ENCODE data around the gene BRD8.

BRD8 gene

DNA sequence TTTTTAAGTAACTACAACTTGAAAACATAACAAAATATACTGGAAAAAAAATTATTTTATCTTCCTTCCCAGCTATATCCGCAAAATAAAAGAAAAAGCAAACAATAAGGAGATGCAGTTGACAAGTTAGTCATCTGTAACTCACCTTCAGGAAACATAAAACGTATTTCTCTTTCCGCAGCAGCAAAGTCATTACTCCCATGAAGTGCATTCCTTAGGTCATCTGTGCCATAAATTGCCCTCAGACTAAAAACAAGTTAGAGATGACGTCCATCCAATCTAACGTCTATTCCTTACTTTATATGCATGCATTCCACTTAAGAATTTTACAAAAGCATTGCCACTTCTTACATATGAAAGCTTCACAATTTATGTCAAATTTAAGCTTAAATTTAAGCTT, 50.1 kb downstream of the BRD8 start:
- DNase-seq (ENCODE audit: low spot score), result no peak
- in situ Hi-C loops (cut with MboI; ENCODE audit: low sequenced_read_pairs, unreplicated experiment), result no loop called here
- no peak for TF ChIP-seq CTCF (IDR thresholded peaks at IDR 0.05; ENCODE audit: borderline replicate concordance, control extremely low read depth, extremely low read depth, insufficient read depth, missing control alignments)

- in situ Hi-C loops (cut with MboI; ENCODE audit: low sequenced_read_pairs, unreplicated experiment), result no loop called here
- DNase-seq (ENCODE audit: low spot score), result no peak
- no peak for TF ChIP-seq CTCF (IDR thresholded peaks at IDR 0.05; ENCODE audit: borderline replicate concordance, control extremely low read depth, extremely low read depth, insufficient read depth, missing control alignments)
These were observed 63.2 kb downstream of the BRD8 start for GRCh38 chr5:138115254-138115653.

- in situ Hi-C loops (cut with MboI; ENCODE audit: low sequenced_read_pairs, unreplicated experiment), result no loop called here
- DNase-seq (ENCODE audit: low spot score), result no peak
- no peak for TF ChIP-seq CTCF (IDR thresholded peaks at IDR 0.05; ENCODE audit: borderline replicate concordance, control extremely low read depth, extremely low read depth, insufficient read depth, missing control alignments)
These were observed 66.5 kb downstream of the BRD8 start for GRCh38 chr5:138111937-138112336.

DNA sequence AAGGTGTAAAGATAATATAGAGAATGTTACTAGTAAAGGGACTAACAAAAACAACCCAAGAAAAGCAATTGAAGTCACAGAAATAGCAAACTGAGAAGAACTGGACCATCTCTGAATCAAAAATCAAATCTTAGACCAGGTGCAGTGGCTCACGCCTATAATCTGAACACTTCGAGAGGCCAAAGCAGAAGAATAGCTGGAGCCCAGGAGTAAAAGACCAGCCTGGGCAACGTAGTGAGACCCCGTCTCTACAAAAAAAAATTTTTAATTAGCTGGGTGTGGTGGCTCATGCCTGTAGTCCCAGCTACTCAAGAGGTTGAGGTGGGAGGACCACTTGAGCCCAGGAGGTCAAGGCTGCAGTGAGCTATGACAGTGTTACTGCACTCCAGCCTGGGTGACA, 67.2 kb downstream of the BRD8 start:
- no peak for TF ChIP-seq CTCF (IDR thresholded peaks at IDR 0.05; ENCODE audit: borderline replicate concordance, control extremely low read depth, extremely low read depth, insufficient read depth, missing control alignments)
- no peak for DNase-seq (ENCODE audit: low spot score)
- in situ Hi-C loops (cut with MboI; ENCODE audit: low sequenced_read_pairs, unreplicated experiment), result no loop called here

- DNase-seq (ENCODE audit: low spot score), result no peak
- no peak for TF ChIP-seq CTCF (IDR thresholded peaks at IDR 0.05; ENCODE audit: borderline replicate concordance, control extremely low read depth, extremely low read depth, insufficient read depth, missing control alignments)
- in situ Hi-C loops (cut with MboI; ENCODE audit: low sequenced_read_pairs, unreplicated experiment), result no loop called here
These were observed 68.0 kb downstream of the BRD8 start for GRCh38 chr5:138110266-138110963.

- in situ Hi-C loops (cut with MboI; ENCODE audit: low sequenced_read_pairs, unreplicated experiment), result no loop called here
- TF ChIP-seq CTCF (IDR thresholded peaks at IDR 0.05; ENCODE audit: borderline replicate concordance, control extremely low read depth, extremely low read depth, insufficient read depth, missing control alignments), result no peak
- no peak for DNase-seq (ENCODE audit: low spot score)
These were observed 68.8 kb downstream of the BRD8 start for GRCh38 chr5:138109463-138110265.
